Measurements from ENCODE around the gene TBC1D9B.

TBC1D9B gene

DNA sequence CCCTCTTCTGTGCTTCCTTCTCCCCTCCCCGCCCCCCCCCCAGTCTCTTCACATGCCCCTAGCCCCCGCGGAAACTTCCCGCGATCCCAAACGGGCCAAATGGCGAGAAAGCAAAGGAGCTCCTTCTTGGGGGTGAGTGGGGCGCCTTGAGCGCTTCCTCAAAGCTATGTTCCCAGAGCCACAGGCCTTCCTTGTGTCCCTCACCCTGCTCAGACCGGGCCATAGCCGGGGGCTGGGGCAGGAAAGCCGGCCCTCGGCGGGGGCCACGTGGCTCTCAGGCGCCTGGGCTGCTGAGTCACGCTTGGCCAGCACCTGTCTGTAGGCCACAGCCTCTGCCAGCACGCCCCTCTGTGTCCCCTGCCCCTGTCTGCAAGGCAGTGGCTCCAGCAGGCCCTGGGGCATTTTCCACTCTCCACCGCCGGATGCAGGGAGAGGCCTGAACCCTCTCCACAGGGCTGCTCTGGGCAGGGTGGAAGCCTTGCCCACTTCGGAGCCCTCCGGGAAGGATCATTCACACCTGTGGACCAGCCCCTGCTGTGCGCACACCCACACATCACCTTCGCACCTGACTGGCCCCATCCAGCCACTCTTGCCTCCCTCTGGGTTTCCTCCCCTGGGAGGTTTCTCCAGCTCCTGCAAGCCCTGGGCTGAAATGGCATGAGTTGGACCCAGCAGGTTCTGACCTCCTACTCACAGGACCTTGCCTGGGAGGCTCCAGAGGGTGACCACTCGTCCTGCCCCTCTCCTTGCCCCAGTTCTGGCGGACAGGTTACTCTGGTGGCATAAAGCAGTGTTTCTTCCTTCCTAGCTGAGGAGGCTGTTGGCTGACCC lies 88.2 kb downstream of the TBC1D9B start:
- DNase-seq: peak; percentile 61

DNA sequence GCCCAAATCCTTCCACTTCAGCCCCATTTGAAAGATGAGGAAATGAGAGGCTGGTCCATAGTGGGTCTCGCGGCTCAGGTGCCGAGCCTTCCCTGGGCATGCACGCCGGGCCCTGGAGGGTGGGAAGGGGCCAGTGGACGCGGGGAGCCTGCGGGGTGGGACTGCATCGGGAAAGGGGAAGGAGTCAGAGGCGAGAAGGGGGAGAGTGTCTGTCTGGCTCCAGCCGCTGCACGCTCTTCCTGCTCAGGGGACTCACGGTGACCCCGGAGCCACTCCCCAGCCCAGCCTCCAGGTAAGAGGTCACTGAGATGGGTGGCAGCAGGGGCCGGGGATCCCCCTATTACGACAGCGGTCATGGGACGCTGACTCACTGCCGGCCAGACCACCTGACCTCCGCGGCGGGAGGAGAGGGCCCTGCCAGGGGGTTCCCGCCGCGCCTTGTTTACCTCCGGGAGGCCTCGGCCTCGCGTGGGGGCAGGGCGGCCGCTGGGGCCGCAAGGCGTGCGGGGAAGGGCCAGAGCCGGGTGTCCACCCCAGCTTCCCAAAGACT lies 88.9 kb downstream of the TBC1D9B start:
- peak; percentile 93 for DNase-seq

DNA sequence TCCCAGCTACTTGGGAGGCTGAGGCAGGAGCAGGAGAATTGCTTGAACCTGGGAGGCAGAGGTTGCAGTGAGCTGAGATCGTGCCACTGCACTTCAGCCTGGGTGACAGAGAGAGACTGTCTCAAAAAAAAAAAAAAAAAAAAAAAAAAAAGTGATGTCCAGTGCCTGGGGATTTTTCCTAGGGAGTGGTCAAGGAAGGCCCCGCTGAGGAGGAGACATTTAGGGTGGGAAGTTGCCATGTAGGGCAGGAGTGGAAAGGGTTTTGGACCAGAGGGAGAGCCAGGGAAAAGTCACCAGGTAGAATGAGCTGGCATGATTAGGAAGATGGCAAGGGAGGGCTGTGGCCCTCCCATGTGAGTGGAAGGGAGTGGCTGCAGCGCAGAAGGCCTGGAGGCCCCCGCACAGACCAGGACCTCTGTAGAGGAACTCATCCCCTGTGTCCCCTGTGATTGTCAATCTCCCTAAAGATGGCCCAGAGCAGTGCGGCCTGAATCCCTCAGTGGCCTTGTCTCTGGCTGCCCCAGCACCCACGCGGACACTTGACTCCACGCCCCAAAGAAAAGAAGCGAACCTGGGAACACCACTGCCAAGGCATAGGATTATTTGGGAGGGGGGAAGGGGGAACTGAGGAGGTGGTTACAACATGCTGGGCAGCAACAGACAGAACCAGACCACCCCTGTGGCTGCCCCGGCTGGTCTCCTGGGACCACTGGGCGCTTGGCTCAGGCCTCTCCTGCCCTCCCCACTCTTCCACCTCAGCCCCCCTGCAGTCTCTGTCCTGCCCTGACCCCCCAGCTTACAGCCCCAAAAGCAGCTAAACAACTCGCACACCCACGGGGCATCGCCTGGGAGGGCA lies 89.6 kb downstream of the TBC1D9B start:
- no peak for DNase-seq

DNA sequence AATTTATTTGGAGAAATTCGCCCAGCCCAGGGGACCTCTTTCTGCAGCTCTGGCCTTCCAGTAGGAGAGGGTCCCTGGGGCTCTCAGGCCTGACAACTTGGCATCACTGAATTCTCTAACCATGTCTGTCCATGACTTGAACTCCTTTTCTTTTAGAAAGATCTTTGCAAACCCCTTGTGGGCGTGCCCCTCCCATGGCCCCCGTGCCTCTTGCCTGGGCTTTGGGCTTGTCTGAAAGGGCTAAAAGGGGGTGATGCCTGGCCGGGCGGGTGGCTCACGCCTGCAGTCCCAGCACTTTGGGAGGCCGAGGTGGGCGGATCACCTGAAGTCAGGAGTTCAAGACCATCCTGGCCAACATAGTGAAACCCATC lies 90.2 kb downstream of the TBC1D9B start:
- no peak for DNase-seq

DNA sequence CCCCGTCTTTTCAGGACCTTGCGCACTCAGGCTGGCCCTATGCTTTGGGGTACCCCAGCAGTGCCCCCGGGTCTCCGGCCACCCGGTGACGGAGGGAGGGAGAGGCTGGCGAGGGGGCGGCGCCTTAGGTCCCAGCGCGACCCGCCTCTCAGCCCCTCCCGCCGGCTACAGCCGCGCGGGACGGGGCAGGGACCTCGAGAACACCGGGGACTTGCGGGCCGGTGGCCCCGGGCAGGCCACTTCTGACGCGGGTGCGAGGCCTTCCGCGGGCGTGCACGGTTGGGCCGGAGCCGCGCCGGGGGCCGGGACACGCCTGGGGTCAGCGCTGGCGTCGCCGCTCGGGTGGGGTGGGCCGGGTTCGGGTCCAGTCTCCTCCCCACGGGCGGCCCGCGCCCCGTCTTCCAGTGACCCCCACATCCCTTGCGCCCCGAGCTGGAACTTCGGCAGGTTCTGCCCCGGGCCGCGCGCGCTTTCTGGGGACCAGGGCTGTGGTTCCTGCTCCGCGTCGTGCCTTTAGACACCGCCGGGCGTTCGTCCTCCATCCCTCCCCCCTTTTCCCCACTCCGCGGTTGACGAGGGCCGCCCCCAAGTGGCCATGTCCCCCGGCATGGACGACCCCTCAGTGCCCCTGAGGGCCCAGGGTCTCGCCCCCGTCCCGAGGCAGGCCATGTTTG lies 90.8 kb downstream of the TBC1D9B start:
- DNase-seq: no peak

DNA sequence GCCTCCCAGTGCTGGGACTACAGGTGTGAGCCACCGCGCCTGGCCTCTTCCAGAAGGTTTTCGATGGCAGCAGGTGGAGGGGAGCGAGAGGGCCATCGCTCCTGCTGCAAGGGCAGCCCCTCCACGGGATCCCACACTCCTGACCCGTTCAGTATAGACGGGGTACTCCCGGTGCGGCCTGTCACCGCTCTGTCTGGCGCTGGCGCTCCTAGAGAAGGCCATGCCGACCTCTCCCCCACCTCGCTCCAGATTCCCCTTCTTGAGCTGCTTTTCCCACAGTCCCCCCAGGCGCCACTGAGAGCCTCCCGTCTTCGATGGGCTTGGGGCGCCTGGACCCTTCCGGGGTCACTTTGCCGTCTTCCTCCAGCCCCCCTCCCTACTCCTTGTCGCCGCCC lies 91.3 kb downstream of the TBC1D9B start:
- DNase-seq: no peak

DNA sequence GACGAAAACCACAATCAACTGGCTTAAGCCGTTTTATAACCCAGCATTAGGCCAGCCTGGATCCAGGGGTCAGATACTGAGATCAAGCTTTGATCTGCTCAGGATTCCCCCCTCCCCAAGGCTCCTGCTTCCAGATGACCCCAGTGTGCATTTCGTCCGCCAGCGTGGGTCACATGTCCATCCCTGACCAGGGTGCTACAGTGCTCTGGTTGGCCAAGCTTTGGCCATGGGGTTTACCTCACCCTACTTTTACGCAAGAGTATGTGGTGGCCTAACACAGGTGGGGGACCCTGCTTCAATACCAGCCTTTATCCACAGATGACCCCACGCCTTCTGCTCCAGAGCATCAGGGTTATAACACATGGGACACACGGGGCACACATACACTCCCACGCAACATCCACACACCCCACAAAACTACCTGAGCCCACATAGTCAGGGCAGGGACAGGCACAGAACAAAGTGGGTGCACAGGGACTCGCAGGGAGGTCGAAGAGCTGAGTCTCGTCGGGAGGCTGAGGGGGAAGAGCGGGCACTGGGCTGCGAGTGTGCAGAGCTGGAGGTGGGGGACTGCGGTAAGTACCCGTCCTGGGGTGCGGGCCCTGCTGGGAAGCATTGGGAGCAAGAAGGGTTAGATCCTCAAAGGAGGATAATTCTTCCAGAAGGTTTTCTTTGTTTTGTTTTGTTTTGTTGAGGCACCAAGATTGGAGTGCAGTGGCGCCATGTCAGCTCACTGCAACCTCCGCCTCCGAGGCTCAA lies 92.0 kb downstream of the TBC1D9B start:
- no peak for DNase-seq

DNA sequence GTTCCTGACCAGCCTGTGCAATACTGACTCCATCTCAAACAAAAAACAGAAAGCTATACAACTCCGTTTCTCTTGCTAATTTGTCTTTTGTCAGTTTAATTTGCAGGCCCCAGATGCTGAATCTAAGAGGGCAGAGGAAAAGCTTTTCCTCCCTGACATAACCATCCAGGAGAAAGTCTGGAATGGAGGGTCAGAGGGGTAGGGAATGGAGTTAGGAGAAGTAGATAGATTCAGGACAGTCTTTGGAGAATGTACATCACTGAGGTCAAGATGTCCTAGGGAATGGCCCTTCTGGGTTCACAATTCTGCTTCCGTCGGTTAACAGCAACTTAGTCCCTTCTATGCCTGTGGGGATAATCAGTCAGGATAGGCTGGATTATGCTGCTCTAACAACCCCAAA lies 93.6 kb downstream of the TBC1D9B start:
- no peak for DNase-seq

DNA sequence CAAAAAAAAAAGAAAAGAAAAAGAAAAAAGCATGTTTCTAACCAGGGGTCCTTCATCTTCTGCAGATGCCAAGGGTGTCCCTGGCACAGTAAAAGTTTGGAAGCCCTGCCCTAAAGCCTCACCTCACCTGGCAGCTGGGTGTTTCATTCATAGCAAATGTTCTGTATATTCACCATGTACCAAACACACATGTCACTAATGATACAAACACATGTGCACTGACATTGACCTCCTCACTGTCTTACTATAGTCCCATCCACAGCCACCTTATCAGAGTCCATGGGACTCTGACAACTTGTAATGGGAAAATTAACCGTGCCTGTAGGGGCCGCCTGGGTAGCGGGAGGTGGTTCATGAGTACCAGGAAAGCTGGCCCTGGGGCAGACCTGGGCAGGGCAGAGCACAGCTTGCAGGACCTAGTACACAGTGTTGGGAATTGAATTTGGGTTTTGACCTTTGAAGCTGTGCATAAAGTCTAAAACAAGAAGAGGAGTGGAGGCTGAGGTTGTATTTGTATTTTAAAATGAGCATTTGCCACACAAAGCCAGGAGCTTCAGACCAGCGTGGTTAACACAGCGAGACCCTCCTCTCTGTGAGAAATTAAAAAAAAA lies 94.6 kb downstream of the TBC1D9B start:
- DNase-seq: no peak

DNA sequence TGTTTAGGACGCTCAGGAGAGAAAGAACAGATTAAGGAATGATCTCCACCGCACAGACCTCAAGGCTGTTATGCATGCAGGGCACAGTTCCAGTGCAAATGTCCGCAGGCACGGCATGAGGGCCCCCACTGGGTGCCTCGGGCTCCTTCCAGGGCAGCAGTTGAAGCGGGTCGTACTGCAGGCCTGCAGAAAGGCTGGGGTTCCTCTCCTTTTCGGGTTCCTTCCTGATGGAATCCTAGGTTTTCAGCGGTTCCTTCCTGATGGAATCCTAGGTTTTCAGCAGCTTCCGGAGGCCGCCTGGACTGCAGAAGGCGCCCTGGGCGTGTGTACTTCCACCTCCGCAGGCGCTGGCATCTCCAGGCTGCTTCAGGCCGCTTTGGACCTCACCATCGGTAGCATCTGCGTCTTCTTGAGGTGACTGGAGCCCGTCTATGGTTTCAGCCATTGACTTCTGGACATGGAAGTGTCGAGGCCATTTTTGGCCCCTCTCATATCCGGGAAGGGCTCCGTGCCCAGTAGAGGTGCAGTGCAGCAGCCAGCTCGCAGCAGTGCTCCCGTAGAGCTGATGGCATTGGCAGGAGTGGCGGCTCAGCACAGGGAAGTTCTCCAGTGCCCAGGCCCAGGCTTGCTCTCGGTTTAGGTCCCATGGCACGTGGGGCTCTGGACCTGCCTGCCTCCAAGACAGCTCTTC lies 95.4 kb downstream of the TBC1D9B start:
- DNase-seq: no peak
